ENCODE results near the gene PITHD1.

Gene PITHD1

DNA sequence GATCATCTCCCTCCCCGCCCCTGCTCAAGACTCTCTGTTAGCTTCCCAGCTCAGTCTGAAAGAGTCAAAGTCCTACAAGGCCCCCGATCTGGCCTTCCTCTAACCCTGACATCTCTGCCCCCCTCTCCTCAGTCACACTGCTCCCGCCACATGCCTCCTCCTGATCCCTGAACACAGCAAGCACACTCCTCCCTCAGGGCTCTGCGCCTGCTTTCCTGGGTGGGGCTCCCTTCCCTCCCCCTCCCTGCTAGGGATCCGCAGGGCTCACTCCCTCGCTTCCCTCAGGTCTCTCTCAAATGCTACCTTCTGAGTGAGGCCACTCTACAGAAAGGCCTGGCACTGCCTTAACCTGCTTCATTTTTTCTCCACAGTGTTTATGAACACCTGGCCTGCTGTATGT is 28.1 kb downstream of the PITHD1 start:
- Histone ChIP-seq H3K4me1 (ENCODE audit: insufficient read depth, low read length, poor library complexity, severe bottlenecking) (peaks cover 10% of the 10 kb centered on the region), H2AFZ (ENCODE audit: low read length) (no peak overlapping the region), H4K20me1 (ENCODE audit: insufficient read depth, low read length, poor library complexity, severe bottlenecking) (no peaks in the 10 kb centered on the region), H3K27me3 (ENCODE audit: insufficient read depth, low read length, poor library complexity, severe bottlenecking) (no peaks in the 10 kb centered on the region), H3K4me2 (ENCODE audit: low read depth, low read length, poor library complexity, severe bottlenecking) (no peak overlapping the region), H3K36me3 (ENCODE audit: insufficient read depth, low read length) (no peaks in the 10 kb centered on the region), H3K9me3 (ENCODE audit: insufficient read depth, low read depth, low read length) (no peaks in the 10 kb centered on the region), H3K4me3 (ENCODE audit: low read length, poor library complexity, severe bottlenecking) (no peak overlapping the region), H3K9ac (ENCODE audit: low read depth, low read length, poor library complexity, severe bottlenecking) (no peak overlapping the region), H3F3A (ENCODE audit: low read depth) (no peaks in the 10 kb centered on the region), H3K79me2 (ENCODE audit: insufficient read depth, low read length) (no peaks in the 10 kb centered on the region), H3K9me2 (replicated peaks; ENCODE audit: low read depth, low read length) (no peaks in the 10 kb centered on the region)
- TF ChIP-seq, protein P1, sequence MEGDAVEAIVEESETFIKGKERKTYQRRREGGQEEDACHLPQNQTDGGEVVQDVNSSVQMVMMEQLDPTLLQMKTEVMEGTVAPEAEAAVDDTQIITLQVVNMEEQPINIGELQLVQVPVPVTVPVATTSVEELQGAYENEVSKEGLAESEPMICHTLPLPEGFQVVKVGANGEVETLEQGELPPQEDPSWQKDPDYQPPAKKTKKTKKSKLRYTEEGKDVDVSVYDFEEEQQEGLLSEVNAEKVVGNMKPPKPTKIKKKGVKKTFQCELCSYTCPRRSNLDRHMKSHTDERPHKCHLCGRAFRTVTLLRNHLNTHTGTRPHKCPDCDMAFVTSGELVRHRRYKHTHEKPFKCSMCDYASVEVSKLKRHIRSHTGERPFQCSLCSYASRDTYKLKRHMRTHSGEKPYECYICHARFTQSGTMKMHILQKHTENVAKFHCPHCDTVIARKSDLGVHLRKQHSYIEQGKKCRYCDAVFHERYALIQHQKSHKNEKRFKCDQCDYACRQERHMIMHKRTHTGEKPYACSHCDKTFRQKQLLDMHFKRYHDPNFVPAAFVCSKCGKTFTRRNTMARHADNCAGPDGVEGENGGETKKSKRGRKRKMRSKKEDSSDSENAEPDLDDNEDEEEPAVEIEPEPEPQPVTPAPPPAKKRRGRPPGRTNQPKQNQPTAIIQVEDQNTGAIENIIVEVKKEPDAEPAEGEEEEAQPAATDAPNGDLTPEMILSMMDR (conservative IDR thresholded peaks at IDR 0.05; ENCODE audit: low read length) = no peak
- TF ChIP-seq EZH2phosphoT487 (IDR thresholded peaks at IDR 0.05; ENCODE audit: borderline replicate concordance) = no peak

DNA sequence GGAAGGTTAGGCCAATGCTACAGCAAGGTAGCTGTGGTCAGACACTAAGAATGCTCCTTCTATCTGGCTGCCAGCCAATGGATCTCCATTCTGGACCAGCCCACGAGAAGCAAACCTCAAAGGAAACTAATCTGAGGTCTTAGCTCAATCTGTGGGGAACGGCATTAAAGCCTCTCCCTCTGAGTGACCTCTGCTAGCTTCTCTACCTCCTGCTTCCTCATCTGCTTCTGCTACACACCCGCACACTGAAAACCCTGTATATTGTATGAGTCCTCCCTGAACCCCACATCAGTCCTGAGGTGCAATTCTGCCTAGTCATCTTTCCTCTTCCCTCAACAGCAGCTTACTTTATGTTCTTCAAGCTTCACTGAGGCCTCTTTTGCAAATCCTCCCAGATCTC is 29.2 kb downstream of the PITHD1 start:
- H3K4me3 ChIP-seq (ENCODE audit: low read length, poor library complexity, severe bottlenecking) = no peak overlapping the region
- H3K79me2 ChIP-seq (ENCODE audit: insufficient read depth, low read length) = no peaks in the 10 kb centered on the region
- H3K4me2 ChIP-seq (ENCODE audit: low read depth, low read length, poor library complexity, severe bottlenecking) = no peak overlapping the region
- no peaks in the 10 kb centered on the region for H3F3A ChIP-seq (ENCODE audit: low read depth)
- H3K9ac ChIP-seq (ENCODE audit: low read depth, low read length, poor library complexity, severe bottlenecking) = no peak overlapping the region
- no peaks in the 10 kb centered on the region for H3K9me3 ChIP-seq (ENCODE audit: insufficient read depth, low read depth, low read length)
- no peaks in the 10 kb centered on the region for H3K9me2 ChIP-seq (replicated peaks; ENCODE audit: low read depth, low read length)
- peaks cover 6% of the 10 kb centered on the region for H3K4me1 ChIP-seq (ENCODE audit: insufficient read depth, low read length, poor library complexity, severe bottlenecking)
- no peaks in the 10 kb centered on the region for H3K36me3 ChIP-seq (ENCODE audit: insufficient read depth, low read length)
- no peaks in the 10 kb centered on the region for H4K20me1 ChIP-seq (ENCODE audit: insufficient read depth, low read length, poor library complexity, severe bottlenecking)
- TF ChIP-seq, protein P1 (conservative IDR thresholded peaks at IDR 0.05; ENCODE audit: low read length) = no peak
- TF ChIP-seq EZH2phosphoT487 (IDR thresholded peaks at IDR 0.05; ENCODE audit: borderline replicate concordance) = no peak
- H3K27me3 ChIP-seq (ENCODE audit: insufficient read depth, low read length, poor library complexity, severe bottlenecking) = no peaks in the 10 kb centered on the region
- H2AFZ ChIP-seq (ENCODE audit: low read length) = no peak overlapping the region

DNA sequence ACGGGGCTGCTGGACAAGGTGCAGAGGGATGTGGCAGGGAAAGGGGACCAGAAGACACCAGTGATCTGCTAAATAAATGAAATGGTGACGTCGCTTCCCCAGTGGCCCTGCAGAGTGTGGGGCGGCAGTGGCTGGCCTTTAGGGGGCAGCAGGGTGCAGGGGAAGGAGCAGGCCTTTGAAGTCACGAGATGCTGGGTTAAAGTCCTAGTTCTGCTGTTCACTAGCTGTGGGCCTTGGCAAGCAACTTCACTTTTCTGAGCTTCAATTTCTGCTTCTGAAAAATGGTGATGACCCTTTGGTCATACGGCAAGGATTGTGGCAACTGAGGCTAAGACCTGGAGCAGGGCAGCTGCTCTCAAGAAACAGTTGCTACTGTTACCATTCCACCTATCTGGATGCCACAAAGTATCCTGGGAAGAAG is 31.5 kb downstream of the PITHD1 start:
- H3K9me2 ChIP-seq (replicated peaks; ENCODE audit: low read depth, low read length) = no peaks in the 10 kb centered on the region
- H3K27me3 ChIP-seq (ENCODE audit: insufficient read depth, low read length, poor library complexity, severe bottlenecking) = no peaks in the 10 kb centered on the region
- H4K20me1 ChIP-seq (ENCODE audit: insufficient read depth, low read length, poor library complexity, severe bottlenecking) = no peaks in the 10 kb centered on the region
- no peak overlapping the region for H3K4me2 ChIP-seq (ENCODE audit: low read depth, low read length, poor library complexity, severe bottlenecking)
- peaks cover 6% of the 10 kb centered on the region for H3K4me1 ChIP-seq (ENCODE audit: insufficient read depth, low read length, poor library complexity, severe bottlenecking)
- no peaks in the 10 kb centered on the region for H3K79me2 ChIP-seq (ENCODE audit: insufficient read depth, low read length)
- no peak overlapping the region for H3K4me3 ChIP-seq (ENCODE audit: low read length, poor library complexity, severe bottlenecking)
- H3K36me3 ChIP-seq (ENCODE audit: insufficient read depth, low read length) = no peaks in the 10 kb centered on the region
- H2AFZ ChIP-seq (ENCODE audit: low read length) = no peak overlapping the region
- no peak overlapping the region for H3K9ac ChIP-seq (ENCODE audit: low read depth, low read length, poor library complexity, severe bottlenecking)
- H3K9me3 ChIP-seq (ENCODE audit: insufficient read depth, low read depth, low read length) = no peaks in the 10 kb centered on the region
- TF ChIP-seq, protein P1 (conservative IDR thresholded peaks at IDR 0.05; ENCODE audit: low read length) = peak; percentile 90
- no peak for TF ChIP-seq EZH2phosphoT487 (IDR thresholded peaks at IDR 0.05; ENCODE audit: borderline replicate concordance)
- no peaks in the 10 kb centered on the region for H3F3A ChIP-seq (ENCODE audit: low read depth)
